ELF-1 (cell line): ENCODE data around the gene WNT9B.

ENCODE experiments used
- DNase-seq: peaks from one replicate; pipeline ENCODE4 v3.0.0-alpha.2; 2016; ENCODE audit warnings: low read depth, low spot score

The WNT9B gene, protein sequence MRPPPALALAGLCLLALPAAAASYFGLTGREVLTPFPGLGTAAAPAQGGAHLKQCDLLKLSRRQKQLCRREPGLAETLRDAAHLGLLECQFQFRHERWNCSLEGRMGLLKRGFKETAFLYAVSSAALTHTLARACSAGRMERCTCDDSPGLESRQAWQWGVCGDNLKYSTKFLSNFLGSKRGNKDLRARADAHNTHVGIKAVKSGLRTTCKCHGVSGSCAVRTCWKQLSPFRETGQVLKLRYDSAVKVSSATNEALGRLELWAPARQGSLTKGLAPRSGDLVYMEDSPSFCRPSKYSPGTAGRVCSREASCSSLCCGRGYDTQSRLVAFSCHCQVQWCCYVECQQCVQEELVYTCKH

DNA sequence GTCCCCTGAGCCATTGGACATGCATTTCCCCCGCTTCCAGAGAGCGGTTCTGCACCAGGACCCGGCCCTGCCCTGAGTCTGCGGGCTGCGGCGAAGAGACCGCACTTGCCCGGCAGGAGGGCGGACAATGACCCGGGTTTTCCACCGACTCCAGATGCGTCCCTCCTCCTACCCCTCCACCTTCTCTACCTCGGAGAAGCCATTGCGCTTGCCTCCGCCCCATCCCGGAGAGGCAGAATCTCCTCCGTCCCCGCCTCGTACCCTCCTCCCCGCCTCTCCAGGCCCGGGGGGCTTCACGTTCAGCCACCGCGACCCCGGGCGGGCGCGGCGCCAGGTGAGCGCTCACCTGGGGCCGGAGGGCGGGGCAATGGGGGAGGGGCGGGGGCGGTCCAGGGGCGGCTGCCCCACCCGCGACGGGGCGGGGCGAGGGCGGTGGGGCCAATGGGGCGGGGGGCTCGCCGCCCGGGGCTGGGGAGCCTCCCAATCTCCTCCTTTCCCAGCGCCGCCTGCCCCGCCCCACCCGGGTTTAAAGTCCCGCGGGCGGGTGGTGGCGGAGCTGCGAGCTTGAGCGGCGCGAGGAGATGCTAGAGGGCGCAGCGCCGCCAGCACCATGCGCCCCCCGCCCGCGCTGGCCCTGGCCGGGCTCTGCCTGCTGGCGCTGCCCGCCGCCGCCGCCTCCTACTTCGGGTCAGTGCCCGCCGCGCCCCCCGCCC, at the start of gene WNT9B:
TSS of gene WNT9B (plus strand) at position 555 of the 713 bp plus-strand sequence. CDS start at position 611, 56 bp downstream.
- peak; percentile 76 for DNase-seq

DNA sequence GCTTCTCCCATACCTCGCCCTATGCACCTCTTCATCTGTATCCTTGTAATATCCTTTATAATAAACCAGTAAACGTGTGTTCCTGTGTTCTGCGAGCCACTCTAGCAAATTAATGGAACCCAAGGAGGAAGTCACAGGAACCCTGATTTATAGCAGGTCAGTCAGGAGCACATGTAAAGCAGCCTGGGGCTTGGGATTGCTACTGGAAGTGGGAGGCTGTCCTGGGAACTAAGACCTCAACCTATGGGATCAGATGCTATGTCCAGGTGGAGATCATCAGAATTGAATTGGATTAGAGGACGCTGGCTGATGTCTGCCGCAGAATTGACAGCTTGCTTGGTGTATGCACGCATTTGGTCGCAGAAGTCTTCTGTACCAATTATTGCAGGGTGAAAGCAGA, 48.6 kb upstream of the WNT9B start:
- no peak for DNase-seq

DNA sequence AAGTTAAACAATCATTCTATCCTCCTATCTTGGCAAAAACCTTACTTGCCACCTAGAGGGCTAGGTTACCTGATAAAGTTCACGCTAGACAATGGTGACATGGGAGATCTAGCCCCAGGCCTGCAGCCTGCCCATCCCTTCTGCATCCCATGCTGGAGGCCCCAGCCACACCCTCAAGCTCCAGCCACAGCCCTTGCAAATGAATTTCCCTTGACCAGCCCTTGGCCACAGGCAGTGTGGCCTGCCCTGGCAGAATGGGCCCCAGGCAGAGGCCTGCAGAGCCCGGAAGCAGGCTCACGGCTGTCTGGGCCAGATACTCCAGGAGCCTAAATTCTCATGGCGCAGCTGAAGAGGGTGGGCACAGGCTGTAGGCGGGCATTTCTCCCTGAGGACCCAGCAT, 47.8 kb upstream of the WNT9B start:
- peak; percentile 50 for DNase-seq

DNA sequence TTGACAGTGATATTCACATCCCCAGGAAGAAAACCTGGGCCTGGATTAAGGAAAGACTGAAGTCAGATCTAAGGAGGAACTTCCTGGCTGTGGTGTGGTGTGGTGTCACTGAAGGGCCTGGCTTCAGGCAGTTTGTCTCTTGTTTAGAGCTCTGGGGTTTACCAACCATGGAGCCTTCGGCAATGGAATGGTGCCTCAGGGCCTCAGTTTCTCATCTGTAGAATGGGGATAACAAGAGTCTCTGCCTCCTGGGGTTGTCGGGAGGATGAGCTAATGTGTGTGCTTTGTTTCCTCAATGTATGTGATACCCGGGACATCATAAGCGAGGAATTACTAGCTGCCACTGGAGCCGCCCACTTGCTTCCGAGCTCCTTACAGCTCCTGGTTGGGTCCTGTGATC, 45.6 kb upstream of the WNT9B start:
- DNase-seq = no peak

DNA sequence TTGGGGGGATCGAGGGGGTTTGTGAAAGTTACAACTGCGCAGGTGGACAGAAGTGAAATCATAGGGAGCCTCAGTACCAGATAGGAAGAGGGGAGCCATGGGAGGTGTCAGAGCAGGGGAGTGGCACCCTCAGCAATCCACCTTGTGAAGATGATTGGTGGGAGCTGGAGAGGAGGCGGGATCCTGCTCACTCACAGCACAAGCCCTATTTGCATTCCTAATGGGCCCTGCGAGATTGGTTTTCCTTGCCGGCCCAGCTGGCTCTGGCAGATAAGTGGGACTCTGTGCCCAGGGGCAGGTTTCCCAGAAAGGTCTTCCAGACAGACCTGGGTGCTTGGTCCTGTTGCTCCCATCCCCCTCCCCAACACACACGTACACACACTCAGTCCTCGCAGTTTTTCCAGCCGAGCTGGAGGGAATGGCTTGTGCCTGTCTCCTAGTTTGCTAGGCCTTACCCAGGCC, 42.2 kb upstream of the WNT9B start:
- peak; percentile 90 for DNase-seq

DNA sequence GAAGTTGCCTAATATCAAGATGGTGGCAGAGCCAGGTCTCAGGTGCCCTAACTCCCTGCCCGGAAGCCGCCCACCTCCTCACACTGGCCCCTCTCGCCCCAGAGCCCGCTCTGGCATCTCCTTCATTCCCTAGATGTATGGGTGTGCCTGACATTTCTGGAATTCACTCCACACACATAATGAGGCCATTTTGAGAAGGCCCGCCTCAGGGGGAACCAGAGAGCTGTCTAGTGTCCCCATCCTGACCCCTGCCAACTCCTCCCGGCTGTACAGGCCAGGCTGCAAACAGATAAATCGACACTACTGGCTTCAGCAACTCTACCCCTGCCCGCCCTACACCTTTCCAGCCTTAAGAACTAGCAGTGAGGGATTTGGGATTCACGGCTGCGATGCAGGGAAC, 40.5 kb upstream of the WNT9B start:
- DNase-seq = peak; percentile 78

DNA sequence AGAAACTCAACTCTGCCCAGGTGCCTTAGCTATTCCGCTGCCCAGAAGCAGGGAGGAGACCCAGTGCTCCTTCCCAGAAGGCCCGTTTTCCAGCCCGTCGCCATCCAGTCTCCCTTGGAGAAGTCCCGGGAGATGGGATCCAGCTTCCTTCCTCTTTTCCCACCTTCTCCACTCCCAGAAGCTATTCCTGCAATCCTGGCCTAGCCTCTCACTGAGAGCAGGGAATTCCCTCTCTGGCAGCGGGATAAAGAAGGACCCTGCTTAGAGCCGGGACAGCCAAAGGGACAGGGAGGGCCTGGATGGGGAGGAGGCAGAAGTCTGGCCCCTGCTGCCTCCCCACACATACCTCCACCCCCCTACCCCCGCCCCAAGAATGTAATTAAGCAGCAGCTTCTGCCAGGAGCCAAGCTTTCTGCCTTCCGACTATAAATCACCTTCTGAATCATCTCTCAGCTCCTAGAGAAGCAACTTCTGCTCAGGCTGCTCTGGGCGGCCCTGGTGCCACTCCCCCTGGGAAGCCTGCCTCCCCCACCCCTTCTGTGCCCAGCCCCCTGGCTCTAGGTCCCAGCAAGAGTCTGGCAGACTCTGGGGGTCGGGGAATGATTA, 39.3 kb upstream of the WNT9B start:
- peak; percentile 54 for DNase-seq

DNA sequence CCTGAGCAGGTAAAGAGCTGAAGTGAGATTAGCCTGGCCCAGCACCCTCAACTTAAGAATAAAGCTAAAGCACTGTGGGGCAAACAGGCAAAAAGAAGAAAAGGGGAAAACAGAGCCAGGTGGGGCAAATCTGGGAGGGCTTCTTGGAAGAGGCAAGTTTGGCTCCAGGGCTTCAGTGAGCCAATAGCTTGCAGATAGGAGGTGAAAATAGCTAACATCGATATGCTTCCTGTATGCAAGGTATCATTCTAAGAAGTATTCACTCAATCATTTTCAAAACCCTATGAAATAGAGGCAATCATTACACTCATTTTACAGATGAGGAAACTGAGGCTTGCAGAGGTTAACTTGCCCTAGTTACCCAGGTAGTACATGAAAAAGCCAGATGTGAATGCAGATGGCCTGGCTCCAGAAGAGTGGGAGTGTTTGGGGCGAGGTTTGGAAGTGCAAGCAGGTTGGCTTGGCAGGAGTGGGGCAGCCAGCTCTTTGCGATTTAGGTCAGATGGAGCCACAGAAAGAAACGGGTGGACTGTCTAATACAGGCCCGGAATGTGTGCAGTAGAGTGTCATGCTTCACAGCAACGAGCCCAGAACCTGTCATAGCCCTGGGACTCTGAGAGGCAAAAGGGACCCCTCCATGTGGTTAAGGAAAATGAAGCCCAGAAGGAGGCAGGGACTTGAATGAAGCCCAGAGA, 38.6 kb upstream of the WNT9B start:
- DNase-seq = no peak

DNA sequence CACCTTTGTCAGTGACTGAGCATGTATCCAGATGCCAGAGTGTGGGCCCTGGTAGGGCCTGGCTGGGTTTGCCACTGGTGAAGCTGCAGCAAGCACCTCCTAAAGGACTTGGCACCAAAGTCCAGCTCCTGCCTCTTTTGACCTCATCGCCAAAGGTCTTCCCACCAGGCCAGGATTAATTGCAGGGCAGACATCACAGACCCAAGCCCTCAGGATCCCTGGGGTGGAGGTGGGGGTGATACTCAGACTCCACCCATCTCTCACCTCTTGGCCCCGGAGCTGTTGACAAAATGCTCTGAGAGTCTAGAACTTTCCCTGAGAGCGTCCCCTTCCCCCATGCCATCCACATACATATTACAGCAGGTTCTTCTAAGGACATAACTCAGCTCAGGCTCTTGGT, 37.5 kb upstream of the WNT9B start:
- DNase-seq = no peak

DNA sequence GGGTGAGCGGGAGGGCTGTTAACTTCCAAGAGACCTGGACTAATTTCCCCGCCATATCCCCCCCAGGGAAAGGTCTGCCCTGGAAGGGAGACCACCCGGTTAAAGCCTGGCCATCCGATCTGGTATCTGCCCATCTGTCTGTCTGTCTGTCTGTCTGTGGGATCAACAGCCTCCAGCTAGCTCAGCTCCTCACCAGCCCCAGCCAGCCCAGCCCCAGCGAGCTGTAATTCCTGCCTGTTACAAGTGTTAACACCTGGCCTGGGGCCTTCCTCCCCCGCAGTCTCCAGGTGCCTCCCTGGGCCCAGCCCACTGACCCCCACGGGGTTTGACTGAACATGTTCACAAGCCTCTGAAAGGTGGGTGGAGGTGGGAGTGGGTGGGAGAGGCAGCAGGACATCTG, 36.9 kb upstream of the WNT9B start:
- DNase-seq = peak; percentile 86

DNA sequence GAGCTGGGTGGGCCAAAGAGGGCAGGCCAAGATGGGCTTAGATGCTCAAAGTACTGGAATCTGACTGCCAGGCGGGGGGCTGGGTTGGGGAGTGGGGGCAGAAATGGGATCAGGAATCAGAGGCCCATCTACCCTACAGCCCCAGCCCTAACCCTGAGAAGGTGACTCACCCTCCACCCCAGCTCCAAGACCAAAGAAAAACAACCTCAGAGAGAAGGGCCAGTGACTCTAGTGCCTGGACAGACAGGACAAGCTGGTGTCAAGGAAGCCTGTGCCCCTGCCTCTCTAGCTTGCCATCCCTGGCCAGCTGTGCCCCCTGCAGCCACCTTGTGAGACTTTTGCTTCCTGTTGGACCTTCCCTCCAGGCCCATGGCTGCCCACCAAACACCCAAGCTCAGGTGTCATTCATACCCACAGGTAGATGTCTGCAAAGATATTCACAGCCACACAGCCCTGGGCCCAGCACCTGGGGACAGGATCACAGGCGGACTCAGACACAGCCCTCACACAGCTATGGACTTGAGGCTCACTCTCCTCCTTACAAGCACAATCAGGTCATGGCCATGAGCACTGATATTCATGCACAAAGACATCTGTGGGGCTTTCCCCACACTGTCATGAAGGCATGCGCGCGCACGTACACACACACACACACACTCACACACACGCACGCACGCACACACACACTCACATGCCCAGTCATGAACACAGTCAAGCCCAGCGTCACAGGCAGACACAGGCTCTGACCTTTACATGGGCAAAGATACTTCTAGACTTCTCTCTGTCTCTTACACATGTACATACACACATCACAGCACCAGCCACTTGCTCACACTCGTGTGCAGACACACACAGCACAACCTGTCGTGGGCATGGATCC, 35.7 kb upstream of the WNT9B start:
- peak; percentile 37 for DNase-seq

DNA sequence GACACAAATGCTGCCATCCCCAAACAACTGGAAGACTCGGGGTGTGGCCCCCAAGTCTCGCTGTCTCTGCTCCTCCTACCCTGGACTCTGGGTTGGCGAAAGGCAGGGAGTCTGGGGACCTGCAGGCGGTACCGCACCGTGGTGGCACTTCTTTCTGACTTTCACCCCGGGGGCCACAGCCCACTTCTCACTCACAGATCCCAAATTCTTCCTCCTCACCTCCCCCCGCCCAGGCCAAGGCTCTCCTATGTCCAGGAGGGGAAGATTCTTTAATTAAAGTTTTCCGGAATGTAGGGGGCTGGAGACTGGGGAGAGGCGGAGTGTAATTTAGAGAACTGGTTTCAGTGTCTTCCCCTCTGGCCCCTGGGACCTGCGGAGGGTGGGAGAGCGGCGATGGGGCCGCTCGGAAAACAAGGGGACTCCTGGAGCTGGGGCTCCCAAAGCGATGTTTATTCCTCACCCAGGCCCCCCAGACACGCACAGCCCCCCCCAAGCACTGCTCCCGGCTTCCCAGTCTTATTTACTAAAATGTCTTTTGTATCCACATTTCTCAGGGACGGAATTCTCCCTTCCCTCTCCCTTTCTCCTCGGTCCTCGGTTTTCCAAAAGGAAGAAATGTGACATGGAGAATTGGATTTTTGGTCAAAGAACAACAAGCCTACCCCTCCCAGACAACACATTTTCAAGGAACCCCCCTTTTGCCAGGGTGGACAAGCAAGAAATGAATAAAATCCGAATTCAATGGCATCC, 34.1 kb upstream of the WNT9B start:
- DNase-seq = peak; percentile 36

DNA sequence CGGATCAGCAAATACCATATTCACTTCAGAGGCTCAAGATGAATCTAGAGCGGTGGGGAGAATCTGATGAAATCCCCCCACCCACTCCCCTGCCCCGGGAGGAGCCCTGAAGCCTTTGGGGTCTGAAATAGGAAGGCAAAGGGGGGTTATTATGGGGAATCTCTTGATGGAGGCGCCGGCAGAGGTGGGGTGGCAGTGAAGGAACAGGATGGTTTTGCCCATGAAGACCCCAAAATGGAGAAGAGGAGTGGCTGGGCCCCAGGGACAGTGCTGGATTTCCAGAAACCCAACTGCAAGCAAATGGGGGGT, 33.5 kb upstream of the WNT9B start:
- DNase-seq = no peak

DNA sequence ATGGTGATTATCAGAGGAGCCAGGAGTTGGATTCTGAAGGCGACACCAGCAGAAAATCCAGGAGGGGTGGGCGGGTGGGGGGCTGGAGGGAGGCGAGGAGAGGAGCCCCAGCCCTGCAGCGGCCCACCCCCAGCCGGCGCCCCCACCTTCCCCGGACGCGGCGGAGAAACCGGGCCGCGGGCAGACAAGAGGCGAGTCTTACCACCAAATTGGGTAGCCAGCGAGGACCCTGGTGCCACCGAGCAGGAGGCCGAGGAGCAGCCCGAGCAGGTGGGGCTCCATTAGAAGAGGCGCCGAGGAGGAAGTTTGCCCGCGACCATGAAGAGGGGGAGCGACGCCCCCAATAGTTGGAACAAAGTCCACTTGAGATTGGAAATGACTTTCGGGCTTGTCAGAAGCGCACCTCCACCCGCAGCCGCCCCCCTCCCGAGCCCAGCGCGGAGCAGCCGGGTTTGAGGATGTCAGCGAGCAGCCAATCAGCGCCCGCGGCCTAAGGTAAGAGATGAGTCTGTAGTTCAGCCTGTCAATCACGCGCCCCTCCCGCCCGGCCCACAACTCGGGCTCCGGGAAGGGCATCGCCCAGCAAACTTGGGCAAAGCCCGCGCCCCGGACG, 33.0 kb upstream of the WNT9B start, which contains the start of gene WNT3:
TSS of gene WNT3 (minus strand) at position 377 of the 613 bp plus-strand sequence. CDS start at position 282, 95 bp downstream.
- DNase-seq = peak; percentile 88

DNA sequence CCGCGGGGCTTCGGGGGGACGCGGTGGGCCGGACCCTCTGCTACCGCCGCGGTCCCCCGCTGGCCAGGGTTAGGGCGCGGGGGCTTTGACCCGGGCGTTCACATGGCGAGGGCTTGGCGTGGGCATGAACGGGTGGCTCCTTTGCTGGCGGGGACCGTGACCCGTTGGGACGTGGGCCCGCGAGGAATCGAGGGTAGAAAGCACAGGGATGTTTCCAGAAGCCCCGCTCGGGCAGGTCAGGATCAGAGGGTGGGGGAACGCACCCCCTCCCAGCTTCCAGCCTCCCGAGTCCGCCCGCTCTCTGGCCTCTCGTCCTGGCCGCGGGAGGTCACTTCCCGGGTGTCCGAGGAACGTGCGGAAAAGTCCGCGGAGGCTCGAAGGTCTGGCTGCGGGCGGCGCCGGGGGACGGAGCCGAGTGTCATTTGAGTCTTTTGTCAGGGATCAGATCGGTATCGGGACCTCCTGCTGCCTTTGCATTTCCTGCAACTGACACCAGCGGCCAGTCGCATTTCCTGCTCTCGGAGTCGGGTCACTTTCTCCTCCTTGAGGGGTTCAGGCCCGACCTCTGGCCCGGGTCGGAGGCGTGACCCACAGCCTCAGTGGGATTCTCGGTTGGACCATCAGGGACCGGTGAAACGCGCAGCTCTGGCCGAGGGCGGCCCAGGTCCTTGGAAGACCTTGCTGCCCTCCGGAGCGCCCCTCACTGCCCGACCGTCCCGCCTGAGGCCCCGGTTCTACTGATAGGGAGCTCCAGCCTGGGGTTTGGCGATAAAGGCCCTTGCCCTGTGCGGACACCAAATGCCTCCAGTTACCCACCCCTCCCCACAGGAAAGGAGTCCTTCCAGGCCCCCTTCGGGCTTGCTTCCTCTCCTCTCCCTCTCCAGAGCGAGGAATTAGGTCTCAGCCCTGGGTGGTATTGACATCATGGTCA, 32.2 kb upstream of the WNT9B start:
- peak; percentile 90 for DNase-seq

DNA sequence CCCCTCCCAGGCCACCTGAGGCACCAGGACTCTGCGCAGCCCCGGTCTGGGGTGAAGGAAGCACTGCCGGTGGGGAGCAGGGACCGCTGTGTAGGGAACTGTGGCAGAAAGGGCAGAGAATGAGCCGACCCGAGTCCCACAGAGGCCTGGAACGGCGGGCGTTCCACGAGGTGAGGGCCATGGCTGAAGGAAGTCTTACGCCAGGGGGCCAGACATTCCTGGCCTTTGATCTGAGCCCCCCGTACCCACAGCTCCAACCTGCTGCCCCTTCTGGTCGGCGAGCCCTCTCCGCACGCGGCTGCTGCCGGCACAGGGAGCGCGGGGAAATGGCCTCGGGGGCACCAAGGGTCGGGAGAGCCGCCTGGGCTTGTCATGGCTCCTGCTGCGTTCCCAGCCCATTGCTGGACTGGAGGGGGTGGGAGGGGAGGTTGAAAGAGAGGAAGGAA, 31.5 kb upstream of the WNT9B start:
- DNase-seq = peak; percentile 74

DNA sequence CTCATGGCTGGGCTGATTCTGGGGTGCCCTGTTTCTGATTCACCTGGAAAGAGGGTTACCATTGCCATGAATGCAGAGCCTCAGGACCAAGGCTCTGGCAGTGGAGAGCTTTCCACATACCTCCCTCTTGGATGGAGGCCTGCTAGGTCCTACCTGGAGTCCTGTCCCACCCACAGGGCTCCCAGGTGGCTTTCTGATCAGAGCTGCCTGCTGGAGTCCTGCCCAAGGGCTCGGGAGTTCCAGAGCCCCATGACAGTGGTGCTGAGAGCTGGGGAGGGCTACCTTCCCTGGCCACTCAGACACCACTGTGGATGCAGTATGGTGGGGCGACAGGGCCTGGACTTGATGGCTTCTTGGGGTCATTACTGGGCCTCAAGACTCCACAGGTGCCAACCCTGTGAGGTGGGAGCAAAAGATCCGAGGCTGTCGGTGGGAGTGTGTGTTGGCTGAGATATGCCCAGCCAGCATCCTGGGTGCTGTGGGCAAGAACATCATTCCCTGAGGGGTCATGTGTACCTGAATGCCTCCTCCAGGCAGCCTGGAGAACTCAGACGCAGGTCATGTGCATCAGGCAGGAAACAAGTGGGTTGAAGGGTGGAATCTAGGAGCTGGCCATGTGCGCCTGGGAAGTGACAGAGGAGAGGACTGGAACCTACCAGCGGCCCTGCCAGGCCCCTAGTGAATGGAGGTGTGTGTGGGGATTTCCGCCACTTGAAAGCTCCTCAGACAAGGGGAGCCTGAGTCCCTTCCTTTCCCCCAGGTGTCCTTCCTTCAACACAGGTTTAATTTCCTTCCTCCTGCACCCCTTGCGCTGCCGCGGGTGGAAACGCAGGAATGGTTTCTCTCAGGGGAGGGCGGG, 30.6 kb upstream of the WNT9B start:
- DNase-seq = peak; percentile 45
